Adipocyte (in vitro differentiated cells): ENCODE results near the gene C1orf198.
"Not testable (repeated sequence)": the region's sequence is repeated elsewhere in the genome, so short reads cannot be mapped to it uniquely, and the experiment has no call there.

ENCODE experiments used
- DNase-seq: peaks from one replicate; pipeline ENCODE4 v3.0.0-alpha.2; 2015; ENCODE audit warnings: low read depth
- H3K27me3 ChIP-seq: replicated peaks from 2 replicates; pipeline ENCODE4 v1.7.0; 2013; ENCODE audit warnings: mild to moderate bottlenecking, low read length, moderate library complexity; ENCODE audit not compliant: control insufficient read depth, insufficient read depth
- H3K36me3 ChIP-seq: 2 replicates; pipeline ENCODE4 v1.7.0; 2013; ENCODE audit warnings: low read length, mild to moderate bottlenecking, moderate library complexity; ENCODE audit not compliant: control insufficient read depth, insufficient read depth, severe bottlenecking
- H3K4me1 ChIP-seq: 2 replicates; pipeline ENCODE4 v1.7.0; 2013; ENCODE audit warnings: mild to moderate bottlenecking, low read length, moderate library complexity; ENCODE audit not compliant: control insufficient read depth, insufficient read depth
- H3K4me3 ChIP-seq: 2 replicates; pipeline ENCODE4 v1.7.0; 2013; ENCODE audit warnings: mild to moderate bottlenecking, low read length, moderate library complexity
- H3K9ac ChIP-seq: 2 replicates; pipeline ENCODE4 v1.7.0; 2013; ENCODE audit warnings: mild to moderate bottlenecking, low read length, moderate library complexity
- H3K9me3 ChIP-seq: 2 replicates; pipeline ENCODE4 v1.7.0; 2013; ENCODE audit warnings: mild to moderate bottlenecking, low read length, moderate library complexity; ENCODE audit not compliant: control insufficient read depth

The C1orf198 gene

DNA sequence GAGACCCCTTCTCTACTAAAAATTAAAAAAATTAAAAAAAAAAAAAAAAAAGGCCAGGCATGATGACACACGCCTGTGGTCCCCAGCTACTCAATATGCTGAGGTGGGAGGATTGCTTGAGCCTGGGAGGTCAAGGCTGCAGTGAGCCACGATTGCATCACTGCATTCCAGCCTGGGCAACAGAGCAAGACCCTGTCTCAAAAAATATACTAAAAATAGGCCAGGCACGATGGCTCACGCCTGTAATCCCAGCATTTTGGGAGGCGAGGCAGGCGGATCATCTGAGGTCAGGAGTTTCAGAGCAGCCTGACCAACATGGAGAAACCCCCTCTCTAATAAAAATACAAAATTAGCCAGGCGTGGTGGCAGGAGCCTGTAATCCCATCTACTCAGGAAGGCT, 23.1 kb downstream of the C1orf198 start:
- not testable (repeated sequence) for H3K4me3 ChIP-seq, H3K27me3 ChIP-seq, H3K9ac ChIP-seq, H3K9me3 ChIP-seq
- peak; percentile 37 for DNase-seq
- Histone ChIP-seq H3K4me1 (peaks cover 34% of the 10 kb centered on the region), H3K36me3 (peaks cover 43% of the 10 kb centered on the region)

GRCh38 chr1:230844561-230844960, 23.8 kb downstream of the C1orf198 start:
- H3K36me3 ChIP-seq: peaks cover 49% of the 10 kb centered on the region
- DNase-seq: no peak
- H3K4me3 ChIP-seq: no peak overlapping the region
- H3K9ac ChIP-seq: no peak overlapping the region
- H3K4me1 ChIP-seq: peaks cover 28% of the 10 kb centered on the region
- H3K9me3 ChIP-seq: no peaks in the 10 kb centered on the region
- no peaks in the 10 kb centered on the region for H3K27me3 ChIP-seq

GRCh38 chr1:230843503-230844309, 24.6 kb downstream of the C1orf198 start:
- Histone ChIP-seq H3K36me3 (peaks cover 57% of the 10 kb centered on the region), H3K9ac (no peak overlapping the region), H3K4me1 (peaks cover 21% of the 10 kb centered on the region), H3K4me3 (no peak overlapping the region), H3K9me3 (no peaks in the 10 kb centered on the region), H3K27me3 (no peaks in the 10 kb centered on the region)
- DNase-seq: no peak

DNA sequence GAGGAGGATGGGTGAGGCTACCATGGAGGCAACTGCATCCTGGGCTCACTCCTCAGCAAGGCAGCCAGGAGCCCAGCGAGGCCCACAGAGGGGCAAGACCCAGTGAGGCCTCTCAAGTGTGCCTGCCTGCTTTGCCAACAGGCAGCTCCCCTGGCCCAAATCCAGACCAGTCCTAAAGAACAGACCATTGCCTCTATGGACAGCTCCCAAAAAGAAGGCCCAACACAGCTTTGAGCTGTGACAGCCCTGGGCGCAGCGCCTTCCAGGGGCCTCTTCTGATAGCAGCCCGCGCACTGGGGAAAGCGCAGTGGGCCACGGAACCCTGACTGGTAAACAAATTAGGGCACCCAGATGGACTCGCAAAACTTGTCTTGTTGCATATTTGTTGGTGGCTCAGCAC, 25.5 kb downstream of the C1orf198 start:
- Histone ChIP-seq H3K4me1 (peaks cover 11% of the 10 kb centered on the region), H3K4me3 (no peak overlapping the region), H3K36me3 (peaks cover 67% of the 10 kb centered on the region), H3K27me3 (no peaks in the 10 kb centered on the region), H3K9me3 (no peaks in the 10 kb centered on the region), H3K9ac (no peak overlapping the region)
- DNase-seq: no peak

DNA sequence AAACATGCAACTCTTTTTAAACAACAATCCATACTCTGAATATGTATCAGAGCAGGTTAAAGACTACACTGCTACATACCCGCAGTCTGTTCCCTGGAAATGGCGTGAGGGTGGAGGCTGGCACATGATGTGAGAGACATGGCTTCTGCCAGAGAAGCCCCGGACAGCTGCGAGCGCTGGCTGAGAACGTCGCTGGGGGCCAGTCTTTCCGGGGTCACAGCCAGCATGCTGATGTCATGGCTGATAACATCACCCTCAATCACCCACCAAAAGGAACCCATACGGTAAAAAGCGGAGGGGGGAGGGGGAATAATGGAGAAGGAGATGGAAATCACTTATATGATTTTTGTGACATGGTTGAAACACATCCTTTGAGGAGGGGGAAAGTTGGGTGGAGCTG, 29.1 kb downstream of the C1orf198 start:
- H3K9ac ChIP-seq: no peak overlapping the region
- DNase-seq: no peak
- no peaks in the 10 kb centered on the region for H3K27me3 ChIP-seq
- H3K36me3 ChIP-seq: peaks cover 75% of the 10 kb centered on the region
- no peaks in the 10 kb centered on the region for H3K9me3 ChIP-seq
- peaks cover 10% of the 10 kb centered on the region for H3K4me1 ChIP-seq
- no peak overlapping the region for H3K4me3 ChIP-seq

DNA sequence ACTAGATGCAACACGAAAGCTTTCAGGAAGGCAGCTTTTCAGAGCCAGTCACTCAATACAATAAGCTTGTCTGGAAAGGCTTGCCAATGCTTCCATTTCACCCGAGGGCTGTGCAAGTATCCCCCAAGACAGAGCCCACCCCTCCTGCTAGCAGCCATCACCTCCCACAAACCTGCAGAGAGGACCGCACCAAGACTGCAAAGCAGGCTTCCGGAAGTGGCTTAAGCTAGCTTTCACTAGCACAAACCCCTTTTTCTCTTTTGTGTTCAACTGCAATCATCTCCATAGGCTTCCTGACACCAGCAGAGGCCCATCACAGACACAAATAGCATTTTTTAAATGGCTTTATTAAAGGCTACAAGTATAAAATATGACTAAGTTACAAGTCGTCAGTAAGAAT, 31.5 kb downstream of the C1orf198 start:
- peaks cover 27% of the 10 kb centered on the region for H3K4me1 ChIP-seq
- no peaks in the 10 kb centered on the region for H3K27me3 ChIP-seq
- no peak overlapping the region for H3K4me3 ChIP-seq
- DNase-seq: no peak
- no peaks in the 10 kb centered on the region for H3K9me3 ChIP-seq
- peaks cover 53% of the 10 kb centered on the region for H3K36me3 ChIP-seq
- H3K9ac ChIP-seq: no peak overlapping the region

GRCh38 chr1:230836347-230836746, 32.0 kb downstream of the C1orf198 start:
- no peak for DNase-seq
- H3K36me3 ChIP-seq: peaks cover 49% of the 10 kb centered on the region
- H3K9me3 ChIP-seq: no peaks in the 10 kb centered on the region
- peaks cover 31% of the 10 kb centered on the region for H3K4me1 ChIP-seq
- no peak overlapping the region for H3K9ac ChIP-seq
- no peaks in the 10 kb centered on the region for H3K27me3 ChIP-seq
- H3K4me3 ChIP-seq: no peak overlapping the region

GRCh38 chr1:230834292-230834691, 34.0 kb downstream of the C1orf198 start:
- DNase-seq: no peak
- H3K36me3 ChIP-seq: peaks cover 28% of the 10 kb centered on the region
- H3K4me3 ChIP-seq: no peak overlapping the region
- no peaks in the 10 kb centered on the region for H3K9me3 ChIP-seq
- H3K27me3 ChIP-seq: no peaks in the 10 kb centered on the region
- no peak overlapping the region for H3K9ac ChIP-seq
- peaks cover 25% of the 10 kb centered on the region for H3K4me1 ChIP-seq

DNA sequence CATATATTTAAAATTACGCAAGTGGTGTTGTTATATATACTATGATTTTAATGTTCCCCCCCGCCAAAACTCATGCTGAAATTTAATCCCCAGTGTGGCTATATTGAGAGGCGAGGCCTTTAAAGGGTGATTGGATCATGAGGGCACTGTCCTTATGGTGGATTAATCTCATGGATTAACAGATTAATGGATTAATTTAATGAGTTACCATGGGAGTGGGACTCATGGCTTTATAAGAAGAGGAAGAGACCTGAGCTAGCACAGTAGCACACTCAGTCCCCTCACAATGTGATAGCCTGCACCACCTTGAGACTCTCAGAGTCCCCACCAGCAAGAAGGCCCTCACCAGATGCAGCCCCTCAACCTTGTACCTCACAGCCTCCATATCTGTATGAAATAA, 34.8 kb downstream of the C1orf198 start:
- H3K4me3 ChIP-seq: no peak overlapping the region
- H3K27me3 ChIP-seq: no peaks in the 10 kb centered on the region
- H3K9ac ChIP-seq: no peak overlapping the region
- no peak for DNase-seq
- peaks cover 20% of the 10 kb centered on the region for H3K36me3 ChIP-seq
- peaks cover 25% of the 10 kb centered on the region for H3K4me1 ChIP-seq
- no peaks in the 10 kb centered on the region for H3K9me3 ChIP-seq

DNA sequence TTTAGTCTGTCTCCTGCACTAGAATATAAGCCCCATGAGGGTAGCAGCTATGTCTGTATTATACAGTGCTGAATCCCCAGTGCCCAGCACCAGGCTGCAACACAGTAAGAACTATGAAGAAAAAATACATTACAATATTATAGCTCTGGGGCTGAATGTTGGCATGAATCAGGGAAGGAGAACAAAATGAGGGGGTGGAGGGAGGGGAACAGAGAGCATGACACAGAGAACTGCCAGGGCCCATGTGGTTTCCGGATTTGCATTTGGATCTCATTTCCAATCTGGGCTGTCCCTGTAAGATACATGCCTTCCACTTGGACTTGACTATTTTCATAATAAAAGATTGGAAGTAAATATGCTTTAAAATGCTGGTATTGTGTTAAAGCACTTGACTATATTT, 35.8 kb downstream of the C1orf198 start:
- peaks cover 10% of the 10 kb centered on the region for H3K36me3 ChIP-seq
- peaks cover 35% of the 10 kb centered on the region for H3K4me1 ChIP-seq
- peak overlapping the region; percentile 13 for H3K9ac ChIP-seq
- no peaks in the 10 kb centered on the region for H3K27me3 ChIP-seq
- peak overlapping the region; percentile 0 for H3K4me3 ChIP-seq
- H3K9me3 ChIP-seq: no peaks in the 10 kb centered on the region
- DNase-seq: peak; percentile 47

DNA sequence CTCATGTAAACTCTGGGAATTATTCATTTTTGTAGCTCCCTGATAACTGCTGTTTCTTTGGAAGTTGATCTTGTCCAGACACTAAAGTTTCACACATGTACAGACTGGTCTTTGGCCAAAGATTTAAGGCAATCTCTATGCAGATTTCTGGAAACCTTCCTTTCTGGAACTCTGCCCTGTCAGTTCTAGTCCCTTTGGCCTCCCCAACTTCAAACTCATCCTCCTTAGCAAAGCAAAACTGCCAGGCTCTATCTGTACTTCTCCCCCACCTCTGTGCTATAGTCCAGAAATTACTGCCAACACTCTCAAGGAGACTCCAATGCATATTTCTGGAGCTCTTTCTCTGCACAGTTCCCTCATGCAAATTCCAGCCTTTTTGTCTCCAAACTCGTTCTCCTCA, 36.5 kb downstream of the C1orf198 start:
- Histone ChIP-seq H3K9me3 (no peaks in the 10 kb centered on the region), H3K9ac (peak overlapping the region; percentile 13), H3K4me3 (peak overlapping the region; percentile 0), H3K27me3 (no peaks in the 10 kb centered on the region), H3K36me3 (peaks cover 3% of the 10 kb centered on the region), H3K4me1 (peaks cover 42% of the 10 kb centered on the region)
- no peak for DNase-seq

GRCh38 chr1:230828421-230828820, 39.9 kb downstream of the C1orf198 start:
- DNase-seq: no peak
- Histone ChIP-seq H3K4me3 (no peak overlapping the region), H3K9ac (no peak overlapping the region), H3K4me1 (peaks cover 69% of the 10 kb centered on the region), H3K9me3 (no peaks in the 10 kb centered on the region), H3K27me3 (no peaks in the 10 kb centered on the region), H3K36me3 (no peaks in the 10 kb centered on the region)
